ENCODE measurements around the gene TMEM221.

Gene TMEM221

GRCh38 chr19:17404621-17405249 is 43.7 kb downstream of the TMEM221 start:
- TF ChIP-seq CREB5 (CRISPR knock-in tag; IDR thresholded peaks at IDR 0.05; ENCODE audit: low read depth), result no peak
- no peak for TF ChIP-seq ZFP30 (CRISPR knock-in tag; IDR thresholded peaks at IDR 0.05)
- TF ChIP-seq SNAI2 (CRISPR knock-in tag; IDR thresholded peaks at IDR 0.05), result no peak
- no peak for TF ChIP-seq ISL1 (CRISPR knock-in tag; IDR thresholded peaks at IDR 0.05)
- TF ChIP-seq PPARA (CRISPR knock-in tag; IDR thresholded peaks at IDR 0.05; ENCODE audit: borderline replicate concordance), result no peak
- TF ChIP-seq PATZ1 (CRISPR knock-in tag; IDR thresholded peaks at IDR 0.05; ENCODE audit: borderline replicate concordance), result no peak
- no peak for TF ChIP-seq POU6F1 (CRISPR knock-in tag; IDR thresholded peaks at IDR 0.05; ENCODE audit: borderline replicate concordance, low read depth)
- no peak for TF ChIP-seq TOX (CRISPR knock-in tag; IDR thresholded peaks at IDR 0.05; ENCODE audit: borderline replicate concordance)
- TF ChIP-seq ZFP3 (CRISPR knock-in tag; IDR thresholded peaks at IDR 0.05), result no peak
- no peak for ATAC-seq

GRCh38 chr19:17404015-17404414 is 44.5 kb downstream of the TMEM221 start:
- TF ChIP-seq TOX (CRISPR knock-in tag; IDR thresholded peaks at IDR 0.05; ENCODE audit: borderline replicate concordance) (no peak), PATZ1 (CRISPR knock-in tag; IDR thresholded peaks at IDR 0.05; ENCODE audit: borderline replicate concordance) (no peak), GLIS3 (CRISPR knock-in tag; IDR thresholded peaks at IDR 0.05) (no peak), PPARA (CRISPR knock-in tag; IDR thresholded peaks at IDR 0.05; ENCODE audit: borderline replicate concordance) (no peak), CREB5 (CRISPR knock-in tag; IDR thresholded peaks at IDR 0.05; ENCODE audit: low read depth) (no peak), TSHZ2 (CRISPR knock-in tag; IDR thresholded peaks at IDR 0.05) (no peak), ZC3H10 (CRISPR knock-in tag; IDR thresholded peaks at IDR 0.05) (no peak), ARNTL (CRISPR knock-in tag; IDR thresholded peaks at IDR 0.05; ENCODE audit: borderline replicate concordance, low read depth) (no peak), ISL1 (CRISPR knock-in tag; IDR thresholded peaks at IDR 0.05) (no peak), TCF4 (CRISPR knock-in tag; IDR thresholded peaks at IDR 0.05; ENCODE audit: borderline replicate concordance) (no peak), ESRRG (CRISPR knock-in tag; IDR thresholded peaks at IDR 0.05) (no peak), ZNF8 (CRISPR knock-in tag; IDR thresholded peaks at IDR 0.05) (no peak), ZNF70 (CRISPR knock-in tag; IDR thresholded peaks at IDR 0.05) (no peak), POU6F1 (CRISPR knock-in tag; IDR thresholded peaks at IDR 0.05; ENCODE audit: borderline replicate concordance, low read depth) (no peak), BACH2 (CRISPR knock-in tag; IDR thresholded peaks at IDR 0.05; ENCODE audit: borderline replicate concordance) (no peak), OSR1 (CRISPR knock-in tag; IDR thresholded peaks at IDR 0.05) (no peak), ZNF565 (CRISPR knock-in tag; conservative IDR thresholded peaks at IDR 0.05; ENCODE audit: low read depth) (no peak), RARB (CRISPR knock-in tag; IDR thresholded peaks at IDR 0.05) (no peak), ZFP30 (CRISPR knock-in tag; IDR thresholded peaks at IDR 0.05) (no peak)
- no peak for ATAC-seq

Data from SK-N-SH treated with all-trans-retinoic acid at 6 μM for 48 hours (cell line).